OCI-LY7 (cell line): ENCODE measurements around the gene STYX. TPM values are rescaled to one million over a fixed set of nuclear protein-coding genes. Genes with fewer than 3 reads are reported as not detected.

Experiments used
- BruUV-seq: library from RNA; stranded (reverse); fragments of 400-500 nt; replicated peaks from 2 replicates; lab custom pipeline; 2021; lab: Mats Ljungman, UMichigan
- CTCF ChIA-PET: fragments of 300-600 bp; sonication (Branson Sonifier 250); formaldehyde crosslinking; loops from one replicate; lab custom pipeline; 2022; ENCODE audit warnings: antibody characterized with exemption; ENCODE audit not compliant: unreplicated experiment; lab: Charles Lee
- POLR2A ChIA-PET: fragments of 300-600 bp; sonication (Branson Sonifier 250); formaldehyde crosslinking; loops from one replicate; lab custom pipeline; 2022; ENCODE audit warnings: antibody characterized with exemption; lab: Charles Lee
- DNase-seq: peaks from one replicate; pipeline ENCODE4 v3.0.0-alpha.2; 2015; ENCODE audit warnings: low spot score
- H2AFZ ChIP-seq: fragments of 200-600 bp; sonication (generic), shearing (Covaris generic); 2 replicates; pipeline ENCODE4 v1.6.1; 2014; ENCODE audit warnings: mild to moderate bottlenecking, antibody characterized with exemption, low read length, moderate library complexity
- H3K27ac ChIP-seq: fragments of 200-600 bp; sonication (generic); 2 replicates; pipeline ENCODE4 v1.5.1; 2014; ENCODE audit warnings: mixed run types, low read depth, mild to moderate bottlenecking, moderate library complexity, low read length, inconsistent platforms; ENCODE audit not compliant: poor library complexity, severe bottlenecking
- H3K36me3 ChIP-seq: fragments of 200-600 bp; sonication (generic); 2 replicates; pipeline ENCODE4 v1.6.1; 2014; ENCODE audit warnings: mild to moderate bottlenecking, antibody characterized with exemption, low read length, moderate library complexity, mixed read lengths; ENCODE audit not compliant: insufficient read depth
- H3K4me1 ChIP-seq: fragments of 200-600 bp; sonication (generic); 2 replicates; pipeline ENCODE4 v1.5.1; 2014; ENCODE audit warnings: mild to moderate bottlenecking, low read length; ENCODE audit not compliant: insufficient read depth, poor library complexity, severe bottlenecking
- H3K4me2 ChIP-seq: fragments of 200-600 bp; sonication (generic); 2 replicates; pipeline ENCODE4 v1.6.1; 2014; ENCODE audit warnings: mild to moderate bottlenecking, low read length
- H3K4me3 ChIP-seq: fragments of 200-600 bp; sonication (generic); 2 replicates; pipeline ENCODE4 v1.5.1; 2014; ENCODE audit warnings: mild to moderate bottlenecking, low read depth, low read length; ENCODE audit not compliant: poor library complexity, severe bottlenecking
- H3K79me2 ChIP-seq: fragments of 200-600 bp; sonication (generic); 2 replicates; pipeline ENCODE4 v1.6.1; 2016; ENCODE audit warnings: low read depth, mild to moderate bottlenecking, low read length, moderate library complexity, mixed read lengths; ENCODE audit not compliant: insufficient read depth
- H3K9me2 ChIP-seq: fragments of 200-600 bp; sonication (generic); 2 replicates; pipeline ENCODE4 v1.6.1; 2016; ENCODE audit warnings: mild to moderate bottlenecking, low read length, mixed read lengths; ENCODE audit not compliant: insufficient read depth
- H3K9me3 ChIP-seq: fragments of 200-600 bp; sonication (generic); 2 replicates; pipeline ENCODE4 v1.6.1; 2014; ENCODE audit warnings: mild to moderate bottlenecking, mixed run types, low read length, mixed read lengths
- H4K20me1 ChIP-seq: fragments of 200-600 bp; sonication (generic); 2 replicates; pipeline ENCODE4 v1.6.1; 2014; ENCODE audit warnings: mild to moderate bottlenecking, antibody characterized with exemption, low read length, moderate library complexity, mixed read lengths; ENCODE audit not compliant: insufficient read depth
- EZH2phosphoT487 ChIP-seq: fragments of 200-600 bp; sonication (generic); IDR thresholded peaks from 2 replicates; pipeline ENCODE4 v1.6.1; 2018; ENCODE audit warnings: low read depth, borderline replicate concordance, mild to moderate bottlenecking, mixed run types, antibody characterized with exemption, low read length, moderate library complexity, mixed read lengths
- intact Hi-C: fragments of 100-400 bp; cut with micrococcal nuclease; formaldehyde crosslinking; loops from one replicate; pipeline ENCODE4 v1.10.0; 2022; ENCODE audit not compliant: unreplicated experiment
- total RNA-seq, 2 experiments: library from RNA; depleted of rRNA in 1 of 2; stranded (reverse); fragments of >200 nt in 1 of 2; shearing (Covaris generic) in 1 of 2; gene quantifications; 2 replicates each; pipeline ENCODE4 v1.2.3, GENCODE V29; 2014 to 2022
- TF ChIP-seq, protein P1 (sequence below): fragments of 200-600 bp; sonication (generic); conservative IDR thresholded peaks from 2 replicates; pipeline ENCODE4 v1.5.1; 2014; ENCODE audit warnings: mild to moderate bottlenecking, antibody characterized with exemption, low read length, moderate library complexity, mixed read lengths

Gene STYX
- total RNA-seq, 2 experiments from 2014 or later = 7.6 to 12.5 TPM

DNA sequence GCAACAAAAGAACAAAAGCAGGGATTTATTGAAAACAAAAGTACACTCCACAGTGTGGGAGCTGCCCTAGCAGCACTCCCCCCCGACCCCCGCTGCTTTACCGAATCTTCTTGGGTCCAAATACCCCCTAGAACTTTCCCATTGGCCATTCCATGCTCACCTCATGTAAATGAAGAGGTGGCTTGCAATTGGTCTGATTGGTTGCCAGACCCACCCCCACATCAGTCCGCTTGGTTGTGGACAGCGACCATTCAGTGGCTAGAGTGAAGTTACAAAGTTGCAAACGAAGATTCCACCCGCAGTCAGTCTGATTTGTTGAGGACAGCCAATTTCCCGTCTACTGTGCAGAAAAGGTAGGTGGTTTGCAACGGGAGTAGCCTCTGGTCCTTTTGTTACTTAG is 3.9 kb downstream of the STYX start:
- Histone ChIP-seq H3K36me3 (peaks cover 26% of the 10 kb centered on the region; the same call in 1 of the 2 replicates), H3K9me3 (no peaks in the 10 kb centered on the region), H3K4me2 (no peak overlapping the region), H4K20me1 (no peaks in the 10 kb centered on the region), H2AFZ (no peak overlapping the region), H3K4me3 (no peak overlapping the region), H3K79me2 (peaks cover 25% of the 10 kb centered on the region), H3K9me2 (no peaks in the 10 kb centered on the region), H3K4me1 (peaks cover 20% of the 10 kb centered on the region), H3K27ac (no peak overlapping the region)
- intact Hi-C loops = loop anchor here (5.0 kb wide), 1 partner anchor 182 kb away; the partner anchor contains the start of genes GPR137C and TXNDC16
- TF ChIP-seq, protein P1, sequence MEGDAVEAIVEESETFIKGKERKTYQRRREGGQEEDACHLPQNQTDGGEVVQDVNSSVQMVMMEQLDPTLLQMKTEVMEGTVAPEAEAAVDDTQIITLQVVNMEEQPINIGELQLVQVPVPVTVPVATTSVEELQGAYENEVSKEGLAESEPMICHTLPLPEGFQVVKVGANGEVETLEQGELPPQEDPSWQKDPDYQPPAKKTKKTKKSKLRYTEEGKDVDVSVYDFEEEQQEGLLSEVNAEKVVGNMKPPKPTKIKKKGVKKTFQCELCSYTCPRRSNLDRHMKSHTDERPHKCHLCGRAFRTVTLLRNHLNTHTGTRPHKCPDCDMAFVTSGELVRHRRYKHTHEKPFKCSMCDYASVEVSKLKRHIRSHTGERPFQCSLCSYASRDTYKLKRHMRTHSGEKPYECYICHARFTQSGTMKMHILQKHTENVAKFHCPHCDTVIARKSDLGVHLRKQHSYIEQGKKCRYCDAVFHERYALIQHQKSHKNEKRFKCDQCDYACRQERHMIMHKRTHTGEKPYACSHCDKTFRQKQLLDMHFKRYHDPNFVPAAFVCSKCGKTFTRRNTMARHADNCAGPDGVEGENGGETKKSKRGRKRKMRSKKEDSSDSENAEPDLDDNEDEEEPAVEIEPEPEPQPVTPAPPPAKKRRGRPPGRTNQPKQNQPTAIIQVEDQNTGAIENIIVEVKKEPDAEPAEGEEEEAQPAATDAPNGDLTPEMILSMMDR = no peak
- no peak for TF ChIP-seq EZH2phosphoT487
- POLR2A ChIA-PET = interaction anchor here (0.6 kb wide), 1 partner anchor 18 kb away, joined by 3 read pairs; no protein-coding TSS in a partner anchor
- no peak for DNase-seq
- CTCF ChIA-PET = no interaction called here
- no TSS peak for BruUV-seq

DNA sequence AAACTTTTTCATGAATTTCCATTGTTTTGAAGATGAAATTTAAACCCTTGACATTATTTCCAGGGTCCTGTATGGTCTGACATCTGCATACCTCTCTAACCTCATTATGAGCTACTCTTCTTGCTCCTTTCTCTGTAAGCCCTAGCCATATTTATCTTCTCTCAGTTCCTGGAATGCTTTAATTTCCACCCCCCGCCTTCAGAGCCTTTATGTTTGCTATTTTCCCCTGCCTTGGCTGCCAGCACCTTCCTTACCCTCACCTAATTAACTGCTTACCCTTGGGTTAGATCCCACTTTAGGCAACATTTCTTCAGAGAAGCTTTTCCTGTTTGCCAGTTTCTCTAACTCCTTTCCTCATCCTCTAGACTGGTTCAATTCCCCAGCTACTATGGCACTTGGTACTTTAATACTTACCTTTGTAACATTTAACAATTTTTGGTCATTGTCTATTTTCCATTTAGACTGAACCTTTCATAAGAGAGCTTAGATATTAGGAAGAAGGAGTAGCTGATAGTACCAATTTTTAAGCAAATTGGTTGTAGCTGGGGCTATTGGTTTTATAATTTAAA is 6.0 kb downstream of the STYX start:
- Histone ChIP-seq H2AFZ (no peak overlapping the region), H3K36me3 (peaks cover 22% of the 10 kb centered on the region; the same call in 1 of the 2 replicates), H3K27ac (no peak overlapping the region), H3K4me1 (peaks cover 16% of the 10 kb centered on the region), H3K4me2 (no peak overlapping the region), H4K20me1 (no peaks in the 10 kb centered on the region), H3K79me2 (peaks cover 34% of the 10 kb centered on the region), H3K4me3 (no peak overlapping the region), H3K9me3 (no peaks in the 10 kb centered on the region), H3K9me2 (no peaks in the 10 kb centered on the region)
- DNase-seq = no peak
- POLR2A ChIA-PET = interaction anchor here (0.6 to 1.5 kb wide), 12 partner anchors 8 to 1365 kb away, joined by 3 to 8 read pairs (median 4); no protein-coding TSS in a partner anchor
- CTCF ChIA-PET = no interaction called here
- intact Hi-C loops = no loop called here
- TF ChIP-seq, protein P1 = no peak
- BruUV-seq = no TSS peak

DNA sequence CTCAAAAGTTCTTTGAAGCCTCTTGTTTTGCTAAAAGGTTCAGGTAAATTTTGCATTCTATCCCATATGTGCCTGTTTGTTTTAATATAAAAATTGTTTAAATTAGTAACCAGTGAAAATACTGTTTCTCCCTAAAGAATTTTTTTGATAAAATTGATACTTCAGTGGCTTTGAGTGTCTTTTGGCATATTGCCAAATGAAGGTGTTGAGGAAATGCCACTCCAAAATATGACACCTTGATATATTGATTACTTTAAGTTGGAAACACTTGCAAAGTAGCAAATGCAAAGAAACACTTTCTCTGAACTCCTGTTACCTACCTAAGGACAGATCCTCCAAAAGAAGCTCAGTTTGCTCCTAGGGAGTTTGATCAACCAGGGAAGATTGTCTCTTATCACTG is 8.4 kb downstream of the STYX start:
- ChIA-PET CTCF (no interaction called here), POLR2A (interaction anchor here (1.0 kb wide), 1 partner anchor 15 kb away, joined by 5 read pairs; no protein-coding TSS in a partner anchor)
- peaks cover 49% of the 10 kb centered on the region for H3K79me2 ChIP-seq
- TF ChIP-seq, protein P1 = no peak
- H4K20me1 ChIP-seq = no peaks in the 10 kb centered on the region
- DNase-seq = no peak
- H3K4me3 ChIP-seq = no peak overlapping the region
- H3K36me3 ChIP-seq = peaks cover 15% of the 10 kb centered on the region; the same call in 1 of the 2 replicates
- no TSS peak for BruUV-seq
- no peak overlapping the region for H3K4me2 ChIP-seq
- intact Hi-C loops = no loop called here
- H3K4me1 ChIP-seq = peaks cover 32% of the 10 kb centered on the region
- H3K9me3 ChIP-seq = no peaks in the 10 kb centered on the region
- no peak overlapping the region for H3K27ac ChIP-seq
- no peaks in the 10 kb centered on the region for H3K9me2 ChIP-seq
- H2AFZ ChIP-seq = no peak overlapping the region
